ENCODE results near the gene MSX1.

The MSX1 gene

GRCh38 chr4:4860600-4861389 is 1.3 kb downstream of the MSX1 start:
- Mint-ChIP-seq H3K27ac (no peak overlapping the region), H3K4me1 (peaks cover 65% of the 10 kb centered on the region), H3K9me3 (no peaks in the 10 kb centered on the region), H3K4me3 (peak overlapping the region; percentile 81 to 84), H3K27me3 (peaks cover 92% of the 10 kb centered on the region)
- no peak for DNase-seq
- no peak for ATAC-seq

GRCh38 chr4:4861390-4862018 is 2.0 kb downstream of the MSX1 start:
- Mint-ChIP-seq H3K9me3 (no peaks in the 10 kb centered on the region), H3K4me1 (peaks cover 65% of the 10 kb centered on the region), H3K27me3 (peaks cover 92% of the 10 kb centered on the region), H3K4me3 (peak overlapping the region; percentile 81 to 84), H3K27ac (no peak overlapping the region)
- ATAC-seq: no peak
- no peak for DNase-seq

- DNase-seq: no peak
- Mint-ChIP-seq H3K9me3 (no peaks in the 10 kb centered on the region), H3K4me3 (peak overlapping the region in 1 of 2 donors; percentile 33), H3K4me1 (peaks cover 61% of the 10 kb centered on the region), H3K27me3 (peaks cover 91% of the 10 kb centered on the region), H3K27ac (no peak overlapping the region)
- ATAC-seq: no peak
Measured at GRCh38 chr4:4862071-4862551, 2.6 kb downstream of the MSX1 start.

GRCh38 chr4:4862665-4863482 is 3.4 kb downstream of the MSX1 start:
- no peak overlapping the region for H3K4me3 Mint-ChIP-seq
- H3K27ac Mint-ChIP-seq: no peak overlapping the region
- H3K27me3 Mint-ChIP-seq: peaks cover 83% of the 10 kb centered on the region
- peaks cover 54% of the 10 kb centered on the region for H3K4me1 Mint-ChIP-seq
- ATAC-seq (no peak), DNase-seq (no peak)
- H3K9me3 Mint-ChIP-seq: no peaks in the 10 kb centered on the region

- Mint-ChIP-seq H3K4me1 (peaks cover 46% of the 10 kb centered on the region), H3K27me3 (peaks cover 67% of the 10 kb centered on the region), H3K27ac (no peak overlapping the region), H3K9me3 (no peaks in the 10 kb centered on the region), H3K4me3 (no peak overlapping the region)
- ATAC-seq: no peak
- DNase-seq: no peak
Measured at GRCh38 chr4:4864443-4864939, 5.0 kb downstream of the MSX1 start.

- ATAC-seq (no peak), DNase-seq (no peak)
- H3K27ac Mint-ChIP-seq: peak overlapping the region in 1 of 2 donors; percentile 61
- H3K9me3 Mint-ChIP-seq: no peaks in the 10 kb centered on the region
- peaks cover 67% of the 10 kb centered on the region for H3K27me3 Mint-ChIP-seq
- no peak overlapping the region for H3K4me3 Mint-ChIP-seq
- H3K4me1 Mint-ChIP-seq: peaks cover 50% of the 10 kb centered on the region
Measured at GRCh38 chr4:4864940-4865704, 5.7 kb downstream of the MSX1 start.

- Mint-ChIP-seq H3K27me3 (peaks cover 62% of the 10 kb centered on the region), H3K9me3 (no peaks in the 10 kb centered on the region), H3K4me1 (peaks cover 51% of the 10 kb centered on the region), H3K4me3 (peak overlapping the region; percentile 64 to 83), H3K27ac (no peak overlapping the region)
- DNase-seq (no peak), ATAC-seq (no peak)
Measured at GRCh38 chr4:4865705-4866123, 6.2 kb downstream of the MSX1 start.

GRCh38 chr4:4866124-4866865 is 6.8 kb downstream of the MSX1 start:
- Mint-ChIP-seq H3K9me3 (no peaks in the 10 kb centered on the region), H3K27me3 (peaks cover 56% of the 10 kb centered on the region), H3K4me1 (peaks cover 51% of the 10 kb centered on the region), H3K4me3 (peak overlapping the region; percentile 64 to 83), H3K27ac (no peak overlapping the region)
- no peak for ATAC-seq
- DNase-seq: no peak

- Mint-ChIP-seq H3K9me3 (no peaks in the 10 kb centered on the region), H3K27ac (no peak overlapping the region), H3K27me3 (peaks cover 50% of the 10 kb centered on the region), H3K4me1 (peaks cover 51% of the 10 kb centered on the region), H3K4me3 (peak overlapping the region; percentile 52 to 83)
- ATAC-seq (peak; percentile 5), DNase-seq (no peak)
Measured at GRCh38 chr4:4866866-4867374, 7.5 kb downstream of the MSX1 start.

GRCh38 chr4:4867375-4868039 is 8.0 kb downstream of the MSX1 start:
- no peaks in the 10 kb centered on the region for H3K9me3 Mint-ChIP-seq
- H3K27ac Mint-ChIP-seq: no peak overlapping the region
- H3K27me3 Mint-ChIP-seq: peaks cover 44% of the 10 kb centered on the region
- peaks cover 49% of the 10 kb centered on the region for H3K4me1 Mint-ChIP-seq
- ATAC-seq (peak; percentile 37), DNase-seq (no peak)
- H3K4me3 Mint-ChIP-seq: no peak overlapping the region

GRCh38 chr4:4868040-4868757 is 8.7 kb downstream of the MSX1 start:
- ATAC-seq (no peak), DNase-seq (no peak)
- H3K9me3 Mint-ChIP-seq: no peaks in the 10 kb centered on the region
- peak overlapping the region in 1 of 2 donors; percentile 16 for H3K27ac Mint-ChIP-seq
- H3K4me3 Mint-ChIP-seq: no peak overlapping the region
- H3K27me3 Mint-ChIP-seq: peaks cover 42% of the 10 kb centered on the region
- peaks cover 49% of the 10 kb centered on the region for H3K4me1 Mint-ChIP-seq

- H3K4me1 Mint-ChIP-seq: peaks cover 49% of the 10 kb centered on the region
- DNase-seq (no peak), ATAC-seq (no peak)
- H3K4me3 Mint-ChIP-seq: no peak overlapping the region
- H3K9me3 Mint-ChIP-seq: no peaks in the 10 kb centered on the region
- peaks cover 44% of the 10 kb centered on the region for H3K27me3 Mint-ChIP-seq
- H3K27ac Mint-ChIP-seq: peak overlapping the region in 1 of 2 donors; percentile 84
Measured at GRCh38 chr4:4868758-4869723, 9.6 kb downstream of the MSX1 start.

All from stimulated activated naive CD8-positive, alpha-beta T cell treated with anti-CD3 and anti-CD28 coated beads, Interleukin-15, amount 100 ng/mL, for 72 hours (primary cell).